ENCODE data around the gene ZBTB34.
"Not testable (repeated sequence)": the region's sequence is repeated elsewhere in the genome, so short reads cannot be mapped to it uniquely, and the experiment has no call there.

The ZBTB34 gene
- 9.6 to 14.9 (median 11.4) reads per million in 4 donors for total RNA-seq

GRCh38 chr9:126860077-126860756, at the start of gene ZBTB34:
ZBTB34 (plus strand) TSS chr9:126860639; CDS start chr9:126879400, 18,761 bp downstream.
- peak; percentile 44 to 73 (median 62) for DNase-seq

GRCh38 chr9:126813072-126813471, 47.4 kb upstream of the ZBTB34 start:
- DNase-seq: no peak

- no peak for DNase-seq
These were observed 46.3 kb upstream of the ZBTB34 start for GRCh38 chr9:126814091-126814490.

GRCh38 chr9:126817615-126818014, 42.8 kb upstream of the ZBTB34 start:
- DNase-seq: not testable (repeated sequence)

- DNase-seq: no peak
These were observed 42.0 kb upstream of the ZBTB34 start for GRCh38 chr9:126818482-126818881.

- peak in 1 of 5 donors; percentile 52 for DNase-seq
These were observed 41.0 kb upstream of the ZBTB34 start for GRCh38 chr9:126819482-126819881.

GRCh38 chr9:126822278-126822677, 38.2 kb upstream of the ZBTB34 start:
- DNase-seq: no peak

GRCh38 chr9:126822873-126823272, 37.6 kb upstream of the ZBTB34 start:
- no peak for DNase-seq

- not testable (repeated sequence) for DNase-seq
These were observed 36.4 kb upstream of the ZBTB34 start for GRCh38 chr9:126824052-126824451.

GRCh38 chr9:126827227-126827626, 33.2 kb upstream of the ZBTB34 start:
- no peak for DNase-seq

GRCh38 chr9:126829035-126829434, 31.4 kb upstream of the ZBTB34 start:
- no peak for DNase-seq

GRCh38 chr9:126830827-126831226, 29.6 kb upstream of the ZBTB34 start:
- peak in 1 of 5 donors; percentile 9 for DNase-seq

GRCh38 chr9:126832440-126832839, 28.0 kb upstream of the ZBTB34 start:
- DNase-seq: no peak

GRCh38 chr9:126833020-126833419, 27.4 kb upstream of the ZBTB34 start:
- DNase-seq: no peak

GRCh38 chr9:126833710-126834345, 26.6 kb upstream of the ZBTB34 start:
- DNase-seq: no peak

GRCh38 chr9:126834672-126835071, 25.8 kb upstream of the ZBTB34 start:
- no peak for DNase-seq

GRCh38 chr9:126836216-126836615, 24.2 kb upstream of the ZBTB34 start:
- DNase-seq: no peak

GRCh38 chr9:126838055-126838811, 22.2 kb upstream of the ZBTB34 start:
- DNase-seq: no peak

GRCh38 chr9:126838895-126839294, 21.5 kb upstream of the ZBTB34 start:
- DNase-seq: no peak

- no peak for DNase-seq
These were observed 21.1 kb upstream of the ZBTB34 start for GRCh38 chr9:126839301-126839700.

GRCh38 chr9:126842220-126842842, 18.1 kb upstream of the ZBTB34 start:
- no peak for DNase-seq

- DNase-seq: no peak
These were observed 17.3 kb upstream of the ZBTB34 start for GRCh38 chr9:126842977-126843799.

Data from T-helper 1 cell (primary cell).